ENCODE measurements around the gene LDLRAD3.

Gene LDLRAD3

GRCh38 chr11:36162883-36163434 is 219.1 kb downstream of the LDLRAD3 start:
- H3K4me3 ChIP-seq (ENCODE audit: low read length), result no peak overlapping the region
- no peak for DNase-seq (ENCODE audit: low read depth)
- TF ChIP-seq CTCF (IDR thresholded peaks at IDR 0.05; ENCODE audit: insufficient read depth, low read depth, low read length, missing control alignments), result no peak

DNA sequence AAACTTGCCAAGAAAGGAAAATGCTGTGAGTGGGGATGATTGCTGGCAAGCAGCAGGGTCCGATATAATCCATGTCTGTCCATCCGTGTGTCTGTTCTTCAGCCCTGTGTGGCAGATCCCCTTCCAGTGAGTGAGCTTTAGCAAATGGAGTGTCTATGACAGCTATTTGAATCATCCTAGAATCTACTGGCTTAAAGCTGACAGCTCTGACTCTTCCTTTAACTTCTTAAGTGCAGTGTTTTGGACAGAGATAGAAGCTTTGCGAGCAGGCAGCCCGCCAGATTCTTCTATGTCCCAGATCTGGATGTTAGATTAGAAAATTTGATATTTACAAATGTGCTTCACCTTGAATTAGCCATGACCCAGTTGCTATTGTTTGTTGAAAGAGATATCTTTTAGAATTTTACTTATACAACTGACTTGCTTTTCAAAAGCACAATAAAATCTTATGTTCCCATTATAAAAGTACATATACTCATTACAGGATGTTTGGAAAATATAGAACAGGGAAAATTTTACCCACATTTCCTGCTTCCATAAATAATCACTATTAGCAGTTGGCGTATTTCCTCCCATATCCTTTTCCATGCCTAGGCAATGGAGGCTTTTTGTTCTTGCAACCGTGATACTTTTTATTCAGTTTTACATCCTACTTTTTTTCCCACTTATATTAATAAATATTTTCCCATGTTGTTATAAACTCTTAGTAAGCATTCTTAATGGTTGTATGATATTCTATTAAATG is 220.8 kb downstream of the LDLRAD3 start:
- H3K4me3 ChIP-seq (ENCODE audit: low read length), result no peak overlapping the region
- no peak for TF ChIP-seq CTCF (IDR thresholded peaks at IDR 0.05; ENCODE audit: insufficient read depth, low read depth, low read length, missing control alignments)
- DNase-seq (ENCODE audit: low read depth), result peak; percentile 32

- DNase-seq (ENCODE audit: low read depth), result no peak
These were observed 221.9 kb downstream of the LDLRAD3 start for GRCh38 chr11:36165621-36166397.

GRCh38 chr11:36167073-36167472 is 223.2 kb downstream of the LDLRAD3 start:
- TF ChIP-seq CTCF (IDR thresholded peaks at IDR 0.05; ENCODE audit: insufficient read depth, low read depth, low read length, missing control alignments), result no peak
- no peak for DNase-seq (ENCODE audit: low read depth)
- H3K4me3 ChIP-seq (ENCODE audit: low read length), result no peak overlapping the region

More at GRCh38 chr11:36165621-36166397, 221.9 kb downstream of the LDLRAD3 start:
- no peak for TF ChIP-seq CTCF (IDR thresholded peaks at IDR 0.05; ENCODE audit: insufficient read depth, low read depth, low read length, missing control alignments)
- no peak overlapping the region for H3K4me3 ChIP-seq (ENCODE audit: low read length)

DNA sequence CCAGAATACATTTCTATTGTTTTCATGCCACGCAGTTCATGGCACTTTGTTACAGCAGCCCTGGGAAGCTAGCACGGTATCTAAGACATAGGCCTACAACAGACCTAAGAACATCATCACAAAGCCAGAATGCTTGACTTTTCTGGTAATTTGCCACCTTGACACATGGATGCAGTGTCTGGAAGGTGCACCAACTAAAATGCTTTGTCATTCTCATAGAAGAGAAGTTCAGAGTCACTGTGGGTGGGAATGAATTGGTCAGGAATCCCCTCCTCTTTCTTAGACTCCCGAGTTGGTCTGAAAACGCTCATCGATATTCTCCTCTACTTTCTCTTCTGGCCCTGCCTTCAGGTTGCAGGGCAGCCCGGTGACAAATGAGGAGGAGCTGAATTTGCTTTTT is 223.9 kb downstream of the LDLRAD3 start:
- no peak for TF ChIP-seq CTCF (IDR thresholded peaks at IDR 0.05; ENCODE audit: insufficient read depth, low read depth, low read length, missing control alignments)
- no peak for DNase-seq (ENCODE audit: low read depth)
- no peak overlapping the region for H3K4me3 ChIP-seq (ENCODE audit: low read length)

GRCh38 chr11:36177836-36178235 is 234.0 kb downstream of the LDLRAD3 start:
- DNase-seq (ENCODE audit: low read depth), result no peak
- no peak for TF ChIP-seq CTCF (IDR thresholded peaks at IDR 0.05; ENCODE audit: insufficient read depth, low read depth, low read length, missing control alignments)
- no peak overlapping the region for H3K4me3 ChIP-seq (ENCODE audit: low read length)
